RWPE2 (cell line): ENCODE results near the gene TNS3.

Source experiments
- ATAC-seq: fragments of 200-7000 bp; cut with Tn5 transposase; 3 replicates; pipeline ENCODE4 v1.9.1; 2021; ENCODE audit warnings: low read depth
- DNase-seq: peaks from one replicate; pipeline ENCODE4 v3.0.0-alpha.2; 2020; ENCODE audit warnings: low spot score
- H3K27ac ChIP-seq: fragments of 450-650 bp; 2 replicates; pipeline ENCODE4 v1.5.1; 2017; ENCODE audit warnings: mild to moderate bottlenecking; ENCODE audit not compliant: poor library complexity, severe bottlenecking
- H3K27me3 ChIP-seq: fragments of 250-450 bp; sonication (Bioruptor Pico); 2 replicates; pipeline ENCODE4 v1.5.1; 2021; ENCODE audit warnings: mild to moderate bottlenecking, moderate library complexity; ENCODE audit not compliant: insufficient read depth, poor library complexity, severe bottlenecking
- H3K36me3 ChIP-seq: fragments of 250-450 bp; sonication (Bioruptor Pico); 2 replicates; pipeline ENCODE4 v1.5.1; 2020; ENCODE audit warnings: low read depth, mild to moderate bottlenecking, moderate library complexity
- H3K4me1 ChIP-seq: fragments of 250-450 bp; sonication (Bioruptor Pico); 2 replicates; pipeline ENCODE4 v1.5.1; 2021; ENCODE audit warnings: mild to moderate bottlenecking, moderate library complexity; ENCODE audit not compliant: insufficient read depth, poor library complexity, severe bottlenecking
- H3K4me3 ChIP-seq: fragments of 250-450 bp; sonication (Bioruptor Pico); 2 replicates; pipeline ENCODE4 v1.5.1; 2021; ENCODE audit warnings: mild to moderate bottlenecking, moderate library complexity; ENCODE audit not compliant: severe bottlenecking
- H3K9me3 ChIP-seq: fragments of 250-450 bp; sonication (Bioruptor Pico); 2 replicates; pipeline ENCODE4 v1.5.1; 2021; ENCODE audit warnings: mild to moderate bottlenecking, moderate library complexity; ENCODE audit not compliant: severe bottlenecking
- TF ChIP-seq, protein P1 (sequence below): fragments of 450-650 bp; IDR thresholded peaks from one replicate; pipeline ENCODE4 v1.5.1; 2017; ENCODE audit warnings: mild to moderate bottlenecking, moderate library complexity; ENCODE audit not compliant: poor library complexity, severe bottlenecking

Gene TNS3

DNA sequence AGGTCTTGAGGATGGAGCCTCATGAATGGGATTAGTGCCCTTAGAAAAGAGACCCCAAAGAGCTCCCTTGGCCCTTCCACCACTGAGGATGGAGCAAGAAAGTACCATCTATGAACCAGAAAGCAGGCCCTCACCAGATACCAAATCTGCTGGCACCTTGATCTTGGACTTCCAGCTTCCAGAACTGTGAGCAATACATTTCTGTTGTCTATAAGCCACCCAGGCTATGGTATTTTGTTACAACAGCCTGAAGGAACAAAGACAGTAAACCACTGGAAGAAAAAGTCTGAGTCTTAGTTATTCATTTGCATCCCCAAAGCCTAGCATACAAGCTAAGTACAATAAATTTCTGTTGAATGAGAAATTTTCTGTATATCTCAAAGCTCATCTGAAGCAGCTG lies 37.9 kb upstream of the TNS3 start:
- no peaks in the 10 kb centered on the region for H3K36me3 ChIP-seq
- H3K27me3 ChIP-seq = no peaks in the 10 kb centered on the region
- no peaks in the 10 kb centered on the region for H3K4me1 ChIP-seq
- no peaks in the 10 kb centered on the region for H3K9me3 ChIP-seq
- no peak overlapping the region for H3K27ac ChIP-seq
- TF ChIP-seq, protein P1, sequence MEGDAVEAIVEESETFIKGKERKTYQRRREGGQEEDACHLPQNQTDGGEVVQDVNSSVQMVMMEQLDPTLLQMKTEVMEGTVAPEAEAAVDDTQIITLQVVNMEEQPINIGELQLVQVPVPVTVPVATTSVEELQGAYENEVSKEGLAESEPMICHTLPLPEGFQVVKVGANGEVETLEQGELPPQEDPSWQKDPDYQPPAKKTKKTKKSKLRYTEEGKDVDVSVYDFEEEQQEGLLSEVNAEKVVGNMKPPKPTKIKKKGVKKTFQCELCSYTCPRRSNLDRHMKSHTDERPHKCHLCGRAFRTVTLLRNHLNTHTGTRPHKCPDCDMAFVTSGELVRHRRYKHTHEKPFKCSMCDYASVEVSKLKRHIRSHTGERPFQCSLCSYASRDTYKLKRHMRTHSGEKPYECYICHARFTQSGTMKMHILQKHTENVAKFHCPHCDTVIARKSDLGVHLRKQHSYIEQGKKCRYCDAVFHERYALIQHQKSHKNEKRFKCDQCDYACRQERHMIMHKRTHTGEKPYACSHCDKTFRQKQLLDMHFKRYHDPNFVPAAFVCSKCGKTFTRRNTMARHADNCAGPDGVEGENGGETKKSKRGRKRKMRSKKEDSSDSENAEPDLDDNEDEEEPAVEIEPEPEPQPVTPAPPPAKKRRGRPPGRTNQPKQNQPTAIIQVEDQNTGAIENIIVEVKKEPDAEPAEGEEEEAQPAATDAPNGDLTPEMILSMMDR = no peak
- H3K4me3 ChIP-seq = no peak overlapping the region
- DNase-seq (no peak), ATAC-seq (no peak)

DNA sequence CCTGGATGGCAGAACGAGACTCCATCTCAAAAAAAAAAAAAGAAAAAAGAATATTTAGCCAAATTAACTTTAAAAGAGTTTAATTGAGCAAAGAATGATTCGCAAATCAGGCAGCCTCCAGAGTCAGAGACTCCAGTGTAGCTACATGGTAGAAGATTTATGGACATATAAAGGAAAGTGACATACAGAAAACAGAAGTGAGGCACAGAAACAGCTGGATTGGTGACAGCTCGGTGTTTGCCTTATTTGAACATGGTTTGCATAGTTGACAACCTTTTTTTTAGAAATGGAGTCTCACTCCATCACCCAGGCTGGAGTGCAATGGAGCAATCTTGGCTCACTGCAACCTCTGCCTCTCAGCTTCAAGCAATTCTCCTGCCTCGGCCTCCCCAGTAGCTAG lies 35.2 kb upstream of the TNS3 start:
- DNase-seq = no peak
- ATAC-seq = no peak
- Histone ChIP-seq H3K27me3 (no peaks in the 10 kb centered on the region), H3K9me3 (no peaks in the 10 kb centered on the region), H3K4me1 (no peaks in the 10 kb centered on the region), H3K4me3 (no peak overlapping the region), H3K36me3 (no peaks in the 10 kb centered on the region), H3K27ac (no peak overlapping the region)
- TF ChIP-seq, protein P1 = no peak

GRCh38 chr7:47614450-47614849 lies 32.5 kb upstream of the TNS3 start:
- Histone ChIP-seq H3K36me3 (no peaks in the 10 kb centered on the region), H3K4me1 (no peaks in the 10 kb centered on the region), H3K27ac (no peak overlapping the region), H3K27me3 (no peaks in the 10 kb centered on the region), H3K4me3 (no peak overlapping the region), H3K9me3 (no peaks in the 10 kb centered on the region)
- DNase-seq (no peak), ATAC-seq (no peak)
- TF ChIP-seq, protein P1 = no peak

DNA sequence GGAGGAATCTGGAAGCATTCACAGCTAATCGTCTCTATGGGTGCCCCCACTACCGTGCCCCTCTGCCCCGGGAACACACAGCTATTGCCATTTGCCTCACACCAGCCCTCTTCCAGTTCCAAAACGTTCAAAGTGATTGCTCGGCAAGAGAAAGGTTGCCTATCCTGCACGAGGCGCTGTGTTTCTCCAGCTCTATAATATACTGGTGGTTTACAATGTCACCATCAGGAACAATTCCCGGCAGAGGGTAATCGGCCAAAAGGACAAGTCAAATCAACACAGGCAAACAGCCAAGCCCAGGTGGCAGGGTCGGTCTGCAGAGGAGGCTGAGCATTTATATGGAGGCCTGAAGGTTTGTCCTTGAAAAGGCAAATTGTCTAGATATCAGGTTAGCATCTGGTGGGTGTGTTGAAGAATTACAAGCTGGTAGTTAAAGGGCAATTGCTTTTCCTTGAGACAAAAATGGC lies 29.2 kb upstream of the TNS3 start:
- TF ChIP-seq, protein P1 = no peak
- Histone ChIP-seq H3K27ac (no peak overlapping the region), H3K4me3 (no peak overlapping the region), H3K36me3 (no peaks in the 10 kb centered on the region), H3K4me1 (no peaks in the 10 kb centered on the region), H3K27me3 (no peaks in the 10 kb centered on the region), H3K9me3 (no peaks in the 10 kb centered on the region)
- DNase-seq = no peak
- ATAC-seq = no peak

DNA sequence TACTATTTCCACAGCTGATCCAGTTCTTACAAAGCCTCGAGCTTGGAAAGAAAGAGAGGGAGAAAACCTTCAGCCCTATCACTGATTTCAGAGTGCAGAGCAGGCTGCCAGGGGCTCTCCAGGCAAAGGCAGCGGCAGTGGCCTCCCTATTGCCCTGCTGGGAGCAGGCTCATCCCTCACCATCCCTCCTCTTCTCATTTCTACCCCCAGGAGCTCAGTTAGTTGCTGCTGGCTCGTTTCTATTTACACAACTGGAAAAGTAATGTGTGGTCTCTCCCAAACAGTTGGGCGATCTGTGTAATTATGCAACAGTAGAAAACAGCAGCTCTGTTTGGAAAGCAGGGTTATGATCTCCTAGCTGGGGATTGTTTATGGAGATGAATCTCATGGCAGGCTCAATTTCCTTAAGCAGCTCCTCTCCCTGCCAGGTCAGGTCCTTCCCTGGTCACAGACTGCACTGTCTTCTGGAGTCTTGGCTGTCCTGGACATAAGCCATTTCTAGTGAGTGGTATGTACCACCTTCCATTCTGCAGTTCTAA lies 28.7 kb upstream of the TNS3 start:
- H3K4me1 ChIP-seq = no peaks in the 10 kb centered on the region
- H3K36me3 ChIP-seq = no peaks in the 10 kb centered on the region
- TF ChIP-seq, protein P1 = no peak
- no peak for DNase-seq
- no peaks in the 10 kb centered on the region for H3K9me3 ChIP-seq
- H3K27ac ChIP-seq = no peak overlapping the region
- H3K27me3 ChIP-seq = no peaks in the 10 kb centered on the region
- ATAC-seq = no peak
- H3K4me3 ChIP-seq = no peak overlapping the region
